Esophagus muscularis mucosa (tissue), 4 donors: ENCODE results near the gene GPR160. TPM values are rescaled to one million over a fixed set of nuclear protein-coding genes. Genes with fewer than 3 reads are reported as not detected.

Source experiments
- DNase-seq: peaks from one replicate; pipeline ENCODE4 v3.0.0-alpha.2; 2017; ENCODE audit errors: extremely low spot score
- H3K27ac ChIP-seq, 4 donors: fragments of 200-600 bp; sonication (generic); replicated peaks in 1 of 4; 1 replicate in 3 of 4; 2 replicates in 1 of 4; pipeline ENCODE4 v1.5.1; 2016 to 2019; ENCODE audit warnings: mild to moderate bottlenecking in 1 of 4
- H3K27me3 ChIP-seq, 4 donors: fragments of 200-600 bp; sonication (generic); one replicate each; pipeline versions ENCODE4 v1.5.1 to v1.6.0; 2016 to 2019
- H3K36me3 ChIP-seq, 4 donors: fragments of 200-600 bp; sonication (generic); one replicate each; pipeline ENCODE4 v1.5.1; 2016 to 2019
- H3K4me1 ChIP-seq, 4 donors: fragments of 200-600 bp; sonication (generic); one replicate each; pipeline ENCODE4 v1.5.1; 2016 to 2019
- H3K4me3 ChIP-seq, 4 donors: fragments of 200-600 bp; sonication (generic); 1 replicate in 2 of 4; 2 replicates in 2 of 4; pipeline ENCODE4 v1.5.1; 2016 to 2019; ENCODE audit warnings: mild to moderate bottlenecking in 4 of 4, moderate library complexity in 1 of 4
- H3K9me3 ChIP-seq, 4 donors: fragments of 200-600 bp; sonication (generic); 1 replicate in 3 of 4; 2 replicates in 1 of 4; pipeline ENCODE4 v1.5.1; 2016 to 2019
- CTCF ChIP-seq, 3 experiments: fragments of 200-600 bp in 2 of 3; fragments of 450-650 bp in 1 of 3; sonication (generic) in 2 of 3; IDR thresholded peaks; one replicate each; pipeline ENCODE4 v1.5.1; 2017 to 2019; ENCODE audit warnings: antibody characterized with exemption in 3 of 3, mild to moderate bottlenecking in 2 of 3, moderate library complexity in 1 of 3
- EP300 ChIP-seq: sonication (generic); formaldehyde crosslinking; IDR thresholded peaks from one replicate; pipeline ENCODE4 v1.6.1; 2017; ENCODE audit warnings: antibody characterized with exemption
- POLR2A ChIP-seq: fragments of 450-650 bp; IDR thresholded peaks from one replicate; pipeline ENCODE4 v1.6.1; 2017; ENCODE audit warnings: antibody characterized with exemption, moderate library complexity, mild to moderate bottlenecking, low read depth
- POLR2AphosphoS5 ChIP-seq, 2 donors: sonication (generic); formaldehyde crosslinking; IDR thresholded peaks; one replicate each; pipeline ENCODE4 v1.6.1; 2017; ENCODE audit warnings: antibody characterized with exemption in 2 of 2
- WGBS: methylation state at CpG from one replicate; pipeline ENCODE4 v1.1.5; 2018; 5-methylcytosine and 5-hydroxymethylcytosine counted together
- intact Hi-C: fragments of 100-400 bp; cut with DNase I; formaldehyde crosslinking; loops from one replicate; pipeline ENCODE4 v1.15.1; 2023
- total RNA-seq, 4 donors: library from RNA; depleted of rRNA; stranded (reverse); fragments of >200 nt; gene quantifications; one replicate each; pipeline versions ENCODE4 v1.1.0 to v1.2.1, GENCODE V29; 2016

GPR160 gene
- total RNA-seq, 4 donors from 2014 or later, result 1.2 to 2.9 (median 2.2) TPM

DNA sequence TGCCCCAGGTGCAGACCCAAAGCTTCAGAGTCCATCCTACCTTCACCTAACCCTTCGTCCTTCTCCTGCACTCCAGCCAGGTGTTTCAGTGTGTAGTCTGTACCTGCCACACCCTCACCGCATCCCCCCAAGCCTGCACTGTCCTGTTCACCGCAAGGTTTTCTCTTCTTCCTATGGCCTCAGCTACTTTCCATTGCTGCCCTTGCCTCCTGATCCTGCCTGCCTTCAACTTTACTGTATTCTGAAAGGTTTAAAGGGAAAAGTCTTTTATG lies 9.3 kb downstream of the GPR160 start:
- intact Hi-C loops, result no loop called here
- Histone ChIP-seq H3K4me3 (no peak overlapping the region), H3K36me3 (no peaks in the 10 kb centered on the region), H3K27me3 (peaks cover 0 to 24% (median 0%) of the 10 kb centered on the region in 4 donors), H3K4me1 (peaks cover 0 to 4% (median 0%) of the 10 kb centered on the region in 4 donors), H3K27ac (no peak overlapping the region), H3K9me3 (no peaks in the 10 kb centered on the region)
- TF ChIP-seq POLR2AphosphoS5 (IDR thresholded peaks at IDR 0.05) (no peak), CTCF (IDR thresholded peaks at IDR 0.05) (no peak)
- no peak for DNase-seq
- WGBS, result 90% methylated on average over 3 of the region's 3 CpGs

GRCh38 chr3:170049146-170050000 lies 11.6 kb downstream of the GPR160 start:
- TF ChIP-seq EP300 (no peak), POLR2A (no peak), CTCF (IDR thresholded peaks at IDR 0.05) (no peak), POLR2AphosphoS5 (IDR thresholded peaks at IDR 0.05) (peak in 1 of 2 donors; percentile 9)
- Histone ChIP-seq H3K4me3 (no peak overlapping the region), H3K27me3 (peaks cover 0 to 3% (median 0%) of the 10 kb centered on the region in 4 donors), H3K27ac (no peak overlapping the region), H3K9me3 (no peaks in the 10 kb centered on the region), H3K36me3 (no peaks in the 10 kb centered on the region), H3K4me1 (peaks cover 0 to 4% (median 0%) of the 10 kb centered on the region in 4 donors)
- no peak for DNase-seq
- intact Hi-C loops, result no loop called here
- WGBS, result 70% methylated on average over 7 of the region's 10 CpGs

GRCh38 chr3:170050753-170051152 lies 13.0 kb downstream of the GPR160 start:
- Histone ChIP-seq H3K9me3 (no peaks in the 10 kb centered on the region), H3K4me3 (no peak overlapping the region), H3K27me3 (no peaks in the 10 kb centered on the region), H3K27ac (no peak overlapping the region), H3K36me3 (no peaks in the 10 kb centered on the region), H3K4me1 (peaks cover 0 to 4% (median 0%) of the 10 kb centered on the region in 4 donors)
- no peak for DNase-seq
- 85% methylated on average over 4 of the region's 4 CpGs for WGBS
- intact Hi-C loops, result no loop called here
- no peak for TF ChIP-seq CTCF (IDR thresholded peaks at IDR 0.05)
- TF ChIP-seq POLR2A, result no peak
- TF ChIP-seq EP300, result no peak
- TF ChIP-seq POLR2AphosphoS5 (IDR thresholded peaks at IDR 0.05), result no peak

DNA sequence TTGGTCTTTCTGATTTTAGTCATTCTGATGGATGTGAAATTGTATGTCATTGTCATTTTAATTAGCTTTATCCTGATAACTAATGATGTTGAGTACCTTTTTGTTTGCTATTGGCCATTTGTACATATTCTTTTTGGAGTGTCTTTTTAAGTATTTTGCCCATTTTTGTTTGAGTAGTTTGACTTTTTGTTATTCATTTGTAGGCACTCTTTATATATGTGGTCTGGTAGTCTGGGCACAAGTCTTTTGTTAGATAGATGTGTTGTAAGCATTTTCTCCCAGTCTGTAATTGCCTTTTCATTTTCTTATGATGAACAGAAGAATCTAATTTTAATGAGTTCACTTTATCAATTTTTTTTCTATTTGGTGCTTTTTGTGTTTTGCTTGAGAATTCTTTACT lies 14.6 kb downstream of the GPR160 start:
- no peak overlapping the region for H3K27ac ChIP-seq
- H3K27me3 ChIP-seq, result no peaks in the 10 kb centered on the region
- H3K36me3 ChIP-seq, result no peaks in the 10 kb centered on the region
- H3K4me3 ChIP-seq, result no peak overlapping the region
- no peaks in the 10 kb centered on the region for H3K9me3 ChIP-seq
- intact Hi-C loops, result no loop called here
- DNase-seq, result no peak
- peaks cover 0 to 4% (median 0%) of the 10 kb centered on the region in 4 donors for H3K4me1 ChIP-seq
- TF ChIP-seq POLR2A (no peak), CTCF (IDR thresholded peaks at IDR 0.05) (no peak), POLR2AphosphoS5 (IDR thresholded peaks at IDR 0.05) (no peak), EP300 (no peak)

DNA sequence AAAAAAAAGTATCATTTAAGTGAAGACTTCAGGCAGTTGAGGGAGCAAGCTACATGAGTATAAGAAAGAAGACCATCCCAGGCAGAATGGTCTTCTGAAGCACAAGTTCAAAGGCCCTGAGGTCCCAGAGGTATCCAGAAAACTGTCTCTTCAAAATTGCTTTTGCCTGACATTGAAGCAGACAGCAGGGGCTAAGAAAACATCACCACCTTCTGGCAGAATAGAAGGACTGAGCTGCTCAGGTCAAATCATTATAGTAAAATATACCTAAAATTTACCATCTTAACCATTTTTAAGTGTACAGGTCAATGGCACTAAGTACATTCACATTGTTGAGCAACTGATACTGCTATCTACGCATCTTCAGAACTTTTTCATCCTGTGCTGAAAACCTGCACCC lies 16.4 kb downstream of the GPR160 start:
- TF ChIP-seq CTCF (IDR thresholded peaks at IDR 0.05) (no peak), EP300 (no peak), POLR2A (no peak), POLR2AphosphoS5 (IDR thresholded peaks at IDR 0.05) (no peak)
- no peak overlapping the region for H3K27ac ChIP-seq
- no peak for DNase-seq
- H3K27me3 ChIP-seq, result no peaks in the 10 kb centered on the region
- WGBS, result 95% methylated on average over 1 of the region's 1 CpG
- no peaks in the 10 kb centered on the region for H3K36me3 ChIP-seq
- H3K4me1 ChIP-seq, result peaks cover 0 to 4% (median 0%) of the 10 kb centered on the region in 4 donors
- H3K4me3 ChIP-seq, result no peak overlapping the region
- H3K9me3 ChIP-seq, result no peaks in the 10 kb centered on the region
- intact Hi-C loops, result no loop called here
